Fibroblast of skin of scalp (primary cell): Measurements from ENCODE around the gene C18orf32. TPM values are rescaled to one million over a fixed set of nuclear protein-coding genes. Genes with fewer than 3 reads are reported as not detected.
A peak's percentile ranks its signal among the peaks of the same experiment; 100 is the strongest.
"Not testable (repeated sequence)": the region's sequence is repeated elsewhere in the genome, so short reads cannot be mapped to it uniquely, and the experiment has no call there.

Source experiments
- DNase-seq: peaks from one replicate; pipeline ENCODE4 v3.0.0-alpha.2; 2013
- polyA plus RNA-seq, 2 experiments: library from polyadenylated mRNA; unstranded; fragments of 120-200 nt; gene quantifications; one replicate each; pipeline ENCODE4 v1.2.1, GENCODE V29; 2013; ENCODE audit not compliant: insufficient read length in 2 of 2

The C18orf32 gene
- 10.3 TPM for polyA plus RNA-seq (2013, experiment 1 of 2; ENCODE audit: insufficient read length)
- 16.8 TPM for polyA plus RNA-seq (2013, experiment 2 of 2; ENCODE audit: insufficient read length)

- peak; percentile 92 for DNase-seq
Measured at GRCh38 chr18:49486953-49487710, at the start of gene C18orf32. TSS of gene C18orf32 (minus strand) at chr18:49487234. CDS start at chr18:49483748, 3,486 bp downstream.

GRCh38 chr18:49534846-49535601 is 48.0 kb upstream of the C18orf32 start:
- no peak for DNase-seq

- DNase-seq = no peak
Measured at GRCh38 chr18:49531678-49532153, 44.7 kb upstream of the C18orf32 start.

GRCh38 chr18:49529596-49529995 is 42.6 kb upstream of the C18orf32 start:
- DNase-seq = no peak

DNA sequence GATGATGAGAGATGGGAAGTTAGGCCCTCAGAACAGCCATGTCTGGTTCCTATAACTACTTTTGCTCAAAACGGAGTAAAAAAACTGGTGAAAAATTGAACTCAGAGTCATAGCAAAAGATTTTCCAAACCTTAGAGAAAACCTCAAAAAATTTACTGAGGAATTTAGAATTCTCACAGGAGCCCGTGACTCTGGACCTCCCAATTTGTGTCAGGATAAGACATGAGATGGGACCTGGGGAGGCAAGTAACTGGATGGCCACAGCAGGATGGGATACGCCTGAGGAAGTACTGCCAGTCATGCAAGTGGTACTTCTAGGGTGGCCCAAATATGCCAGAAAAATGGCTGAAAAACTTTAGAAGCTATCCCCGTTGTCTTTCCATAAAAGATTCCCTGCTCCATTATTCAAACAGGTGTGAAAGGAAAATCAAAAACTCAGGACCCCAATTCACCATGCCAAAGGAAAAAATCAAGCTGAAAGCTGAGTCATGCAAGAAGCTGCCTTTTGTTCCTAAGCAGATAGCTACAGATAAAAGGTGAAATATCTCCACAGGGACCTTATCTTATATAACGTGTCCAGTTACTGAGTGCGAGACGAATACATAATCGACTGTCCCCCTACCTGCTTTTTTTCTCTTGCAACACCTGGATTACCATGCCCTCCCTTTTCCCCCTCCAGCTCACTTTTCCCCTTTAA is 40.7 kb upstream of the C18orf32 start:
- no peak for DNase-seq

GRCh38 chr18:49525981-49526380 is 38.9 kb upstream of the C18orf32 start:
- no peak for DNase-seq

GRCh38 chr18:49524951-49525350 is 37.9 kb upstream of the C18orf32 start:
- DNase-seq = no peak

DNA sequence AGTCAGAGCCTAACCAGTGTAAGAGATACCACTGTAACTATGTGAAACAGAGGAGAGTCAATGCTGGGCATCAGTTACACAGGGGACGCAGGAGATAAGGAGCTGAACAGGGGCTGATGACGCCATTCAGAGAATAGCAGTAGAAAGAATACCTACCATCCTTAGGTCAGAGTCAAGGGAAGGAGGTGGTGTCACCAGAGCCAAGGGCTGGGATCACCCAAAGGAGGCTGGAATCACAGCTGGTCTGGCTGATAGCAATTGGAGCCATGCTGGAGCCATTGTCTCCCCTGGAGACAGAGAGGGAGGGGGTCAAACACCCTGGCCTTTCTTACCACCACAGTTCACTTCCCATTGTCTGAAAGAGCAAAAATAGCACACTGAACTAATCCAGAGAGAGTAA is 37.3 kb upstream of the C18orf32 start:
- DNase-seq = no peak

DNA sequence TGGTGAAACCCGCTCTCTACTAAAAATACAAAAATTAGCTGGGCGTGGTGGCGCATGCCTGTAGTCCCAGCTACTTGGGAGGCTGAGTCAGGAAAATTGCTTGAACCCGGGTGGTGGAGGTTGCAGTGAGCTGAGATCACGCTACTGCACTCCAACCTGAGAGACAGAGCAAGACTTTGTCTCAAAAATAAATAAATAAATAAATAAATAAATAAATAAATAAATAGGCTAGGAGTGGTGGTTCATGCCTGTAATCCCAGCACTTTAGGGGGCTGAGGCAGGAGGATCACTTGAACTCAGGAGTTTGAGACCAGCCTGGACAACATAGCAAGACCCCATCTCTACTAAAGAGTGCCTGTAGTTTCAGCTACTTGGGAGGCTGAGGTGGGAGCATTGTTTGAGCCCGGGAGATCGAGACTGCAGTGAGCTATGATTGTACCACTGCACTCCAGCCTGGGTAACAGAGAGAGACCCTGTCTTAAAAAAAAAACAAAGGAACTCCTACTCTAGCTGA is 36.6 kb upstream of the C18orf32 start:
- DNase-seq = not testable (repeated sequence)

DNA sequence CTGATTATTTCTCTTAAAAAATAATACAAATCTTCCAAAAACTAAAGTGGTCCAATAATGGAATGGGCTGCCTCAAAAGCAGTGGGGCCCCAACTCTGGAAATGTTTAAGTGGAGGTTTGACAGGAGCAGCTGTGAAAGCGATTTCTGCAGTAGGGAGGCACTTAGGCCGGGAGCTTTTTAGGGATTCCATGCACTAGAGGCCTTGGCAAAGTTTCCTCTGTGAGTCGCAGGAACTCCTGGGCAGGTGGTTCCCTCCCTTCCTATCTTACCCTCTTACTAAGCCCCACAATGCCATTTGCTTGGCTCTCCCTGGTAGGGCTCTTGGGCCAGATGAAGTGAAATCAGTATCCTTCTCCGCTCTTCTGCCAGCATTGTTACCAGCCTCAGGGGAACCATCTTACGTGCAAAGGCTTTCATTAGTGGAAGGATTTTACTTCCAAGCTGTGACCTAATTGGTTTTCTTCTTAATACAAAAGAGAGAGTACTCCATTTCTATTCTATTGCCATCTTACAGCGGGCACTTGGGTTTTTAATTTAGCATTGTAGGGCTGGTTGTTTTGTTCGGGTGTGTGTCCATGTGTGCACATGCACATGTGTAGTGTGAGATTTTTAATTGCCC is 34.3 kb upstream of the C18orf32 start:
- DNase-seq = no peak

DNA sequence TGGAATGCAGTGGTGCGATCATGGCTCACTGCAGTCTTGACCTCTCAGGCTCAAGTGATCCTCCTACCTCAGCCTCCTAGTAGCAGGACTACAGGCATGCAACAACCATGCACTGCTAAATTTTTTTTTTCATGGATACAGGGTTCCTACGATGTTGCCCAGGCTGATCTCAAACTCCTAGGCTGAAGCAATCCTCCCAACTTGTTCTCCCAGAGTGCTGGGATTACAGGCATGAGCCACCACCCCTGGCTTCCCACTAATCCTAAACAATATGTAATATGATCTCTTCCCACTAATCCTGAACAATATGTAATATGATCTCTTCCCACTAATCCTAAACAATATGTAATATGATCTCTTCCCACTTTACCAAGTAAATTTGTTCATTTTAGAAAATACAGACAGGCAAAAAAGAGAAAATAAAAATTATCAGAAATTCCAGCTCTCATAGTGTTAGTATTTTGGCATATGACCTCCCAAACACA is 33.7 kb upstream of the C18orf32 start:
- DNase-seq = peak; percentile 60

- peak; percentile 29 for DNase-seq
Measured at GRCh38 chr18:49519101-49519971, 32.3 kb upstream of the C18orf32 start.

- no peak for DNase-seq
Measured at GRCh38 chr18:49517483-49517882, 30.4 kb upstream of the C18orf32 start.

DNA sequence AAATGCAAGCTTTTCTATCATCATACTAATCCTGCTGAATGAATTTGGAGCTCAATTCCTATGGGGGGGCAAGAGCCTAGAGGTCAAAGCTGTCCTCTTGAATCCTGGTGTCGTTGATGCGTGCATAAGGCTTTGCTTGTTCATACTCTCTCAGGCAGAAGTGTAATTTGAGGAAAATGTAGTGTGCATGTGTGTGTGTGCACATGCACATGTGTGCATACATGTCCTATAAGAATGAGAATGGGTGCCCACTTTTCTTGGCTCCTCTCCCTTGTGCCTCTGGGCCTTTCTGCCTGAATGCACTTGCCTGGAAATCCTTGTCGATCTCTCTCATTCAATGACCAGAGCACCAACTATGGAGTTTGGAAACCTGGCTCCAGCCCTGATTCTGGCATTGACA is 28.5 kb upstream of the C18orf32 start:
- no peak for DNase-seq

DNA sequence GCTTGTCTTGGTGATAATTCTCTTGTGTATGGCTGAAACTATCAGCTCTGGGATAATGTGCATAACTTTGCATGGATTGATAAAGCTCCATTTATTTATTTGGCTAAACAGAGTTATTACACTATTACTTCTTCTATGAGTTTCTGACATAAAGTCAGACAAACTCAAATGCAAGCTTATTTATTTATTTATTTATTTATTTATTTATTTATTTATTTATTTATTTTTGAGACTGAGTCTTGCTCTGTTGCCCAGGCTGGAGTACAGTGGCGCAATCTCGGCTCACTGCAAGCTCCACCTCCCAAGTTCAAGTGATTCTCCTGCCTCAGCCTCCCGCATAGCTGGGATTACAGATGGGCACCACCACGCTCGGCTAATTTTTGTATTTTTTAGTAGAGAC is 28.0 kb upstream of the C18orf32 start:
- DNase-seq = not testable (repeated sequence)

GRCh38 chr18:49514577-49514976 is 27.5 kb upstream of the C18orf32 start:
- DNase-seq = no peak

GRCh38 chr18:49512876-49513275 is 25.8 kb upstream of the C18orf32 start:
- not testable (repeated sequence) for DNase-seq

- peak; percentile 50 for DNase-seq
Measured at GRCh38 chr18:49510393-49511115, 23.5 kb upstream of the C18orf32 start.

DNA sequence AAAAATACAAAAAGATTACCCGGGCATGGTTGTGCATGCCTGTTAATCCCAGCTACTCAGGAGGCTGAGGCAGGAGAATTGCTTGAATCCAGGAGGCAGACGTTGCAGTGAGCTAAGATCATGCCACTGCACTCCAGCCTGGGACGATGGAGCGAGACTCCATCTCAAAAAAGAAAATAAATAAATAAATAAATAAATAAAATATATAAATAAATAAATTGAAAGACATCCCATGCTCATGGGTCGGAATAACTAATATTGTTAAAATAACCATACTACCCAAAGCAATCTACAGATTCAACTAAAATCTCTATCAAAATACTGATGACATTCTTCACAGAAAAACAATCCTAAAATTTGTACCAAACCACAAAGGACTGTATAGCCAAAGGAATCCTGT is 19.4 kb upstream of the C18orf32 start:
- DNase-seq = not testable (repeated sequence)

GRCh38 chr18:49503931-49504330 is 16.9 kb upstream of the C18orf32 start:
- no peak for DNase-seq
